Testis (tissue), 3 donors: ENCODE results near the gene RDH13. TPM values are rescaled to one million over a fixed set of nuclear protein-coding genes. Genes with fewer than 3 reads are reported as not detected.
"Not testable (repeated sequence)": the region's sequence is repeated elsewhere in the genome, so short reads cannot be mapped to it uniquely, and the experiment has no call there.

ENCODE experiments used
- DNase-seq: peaks from one replicate; pipeline ENCODE4 v3.0.0-alpha.2; 2019
- H3K27ac ChIP-seq, 2 donors: fragments of 200-600 bp; sonication (generic); one replicate each; pipeline ENCODE4 v1.5.1; 2019
- H3K27me3 ChIP-seq: fragments of 200-600 bp; sonication (generic); one replicate; pipeline ENCODE4 v1.5.1; 2019
- H3K36me3 ChIP-seq: fragments of 200-600 bp; sonication (generic); one replicate; pipeline ENCODE4 v1.5.1; 2017; ENCODE audit warnings: low read depth; ENCODE audit errors: missing control alignments
- H3K4me1 ChIP-seq: fragments of 200-600 bp; sonication (generic); one replicate; pipeline ENCODE4 v1.5.1; 2019
- H3K4me3 ChIP-seq, 2 donors: fragments of 200-600 bp; sonication (generic); one replicate each; pipeline ENCODE4 v1.5.1; 2017 to 2019
- H3K9me3 ChIP-seq: fragments of 200-600 bp; sonication (generic); one replicate; pipeline ENCODE4 v1.5.1; 2017
- POLR2A ChIP-seq: fragments of 450-650 bp; IDR thresholded peaks from one replicate; pipeline ENCODE4 v1.6.1; 2017; ENCODE audit warnings: antibody characterized with exemption, mild to moderate bottlenecking, moderate library complexity
- WGBS, 2 donors: methylation state at CpG; one replicate each; pipeline ENCODE4 v1.1.5; 2018; 5-methylcytosine and 5-hydroxymethylcytosine counted together
- intact Hi-C: fragments of 100-400 bp; cut with DNase I; formaldehyde crosslinking; loops from one replicate; pipeline ENCODE4 v1.15.1; 2023; ENCODE audit warnings: low total_unique reads
- polyA plus RNA-seq: library from polyadenylated mRNA; stranded (reverse); fragments of 350-450 nt; fragmentation: Illumina TruSeq; extraction: RNeasy Lipid Tissue Mini Kit (QIAGEN cat#74804); gene quantifications from one replicate; pipeline ENCODE4 v1.2.3, GENCODE V29; 2014; ENCODE audit warnings: low read depth, low replicate concordance; ENCODE audit not compliant: insufficient read depth
- total RNA-seq, 2 donors: library from RNA; depleted of rRNA; stranded (reverse); fragments of >200 nt; gene quantifications; one replicate each; pipeline ENCODE4 v1.2.3, GENCODE V29; 2016
- TF ChIP-seq, protein P1 (sequence below), 3 experiments: fragments of 450-650 bp in 2 of 3; fragments of 200-600 bp in 1 of 3; sonication (generic) in 1 of 3; IDR thresholded peaks; one replicate each; pipeline ENCODE4 v1.5.1; 2016 to 2019; ENCODE audit warnings: antibody characterized with exemption in 3 of 3, mild to moderate bottlenecking in 2 of 3, moderate library complexity in 1 of 3

Gene RDH13
- total and polyA plus RNA-seq, 3 donors from 2014 or later: 13.9 to 24.3 (median 22.5) TPM

DNA sequence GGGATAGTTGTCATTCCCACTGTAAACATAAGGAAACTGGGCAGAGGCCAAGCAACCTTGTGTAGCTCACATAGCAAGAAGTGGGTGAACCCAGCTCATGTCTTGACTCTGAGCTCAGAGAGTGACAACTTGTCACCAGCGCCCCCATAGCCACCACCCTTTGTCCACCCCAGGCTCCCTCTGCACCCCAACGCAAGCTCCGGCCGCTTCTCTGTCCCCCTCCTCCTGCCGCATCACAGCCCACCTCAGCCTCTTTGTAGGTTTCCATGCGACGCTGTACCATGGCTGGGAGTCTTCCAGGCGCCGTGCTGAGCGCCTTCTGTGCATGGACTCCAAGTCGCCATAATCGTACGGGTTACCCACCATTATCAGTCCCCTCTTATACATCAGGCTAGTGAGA is 28.2 kb downstream of the RDH13 start:
- no peaks in the 10 kb centered on the region for H3K27me3 ChIP-seq
- no peak overlapping the region for H3K27ac ChIP-seq
- WGBS, 2 donors: 91 to 96% methylated on average over 13 of the region's 13 CpGs
- no peak for TF ChIP-seq POLR2A
- TF ChIP-seq, protein P1, sequence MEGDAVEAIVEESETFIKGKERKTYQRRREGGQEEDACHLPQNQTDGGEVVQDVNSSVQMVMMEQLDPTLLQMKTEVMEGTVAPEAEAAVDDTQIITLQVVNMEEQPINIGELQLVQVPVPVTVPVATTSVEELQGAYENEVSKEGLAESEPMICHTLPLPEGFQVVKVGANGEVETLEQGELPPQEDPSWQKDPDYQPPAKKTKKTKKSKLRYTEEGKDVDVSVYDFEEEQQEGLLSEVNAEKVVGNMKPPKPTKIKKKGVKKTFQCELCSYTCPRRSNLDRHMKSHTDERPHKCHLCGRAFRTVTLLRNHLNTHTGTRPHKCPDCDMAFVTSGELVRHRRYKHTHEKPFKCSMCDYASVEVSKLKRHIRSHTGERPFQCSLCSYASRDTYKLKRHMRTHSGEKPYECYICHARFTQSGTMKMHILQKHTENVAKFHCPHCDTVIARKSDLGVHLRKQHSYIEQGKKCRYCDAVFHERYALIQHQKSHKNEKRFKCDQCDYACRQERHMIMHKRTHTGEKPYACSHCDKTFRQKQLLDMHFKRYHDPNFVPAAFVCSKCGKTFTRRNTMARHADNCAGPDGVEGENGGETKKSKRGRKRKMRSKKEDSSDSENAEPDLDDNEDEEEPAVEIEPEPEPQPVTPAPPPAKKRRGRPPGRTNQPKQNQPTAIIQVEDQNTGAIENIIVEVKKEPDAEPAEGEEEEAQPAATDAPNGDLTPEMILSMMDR (IDR thresholded peaks at IDR 0.05): no peak
- intact Hi-C loops: no loop called here
- no peaks in the 10 kb centered on the region for H3K36me3 ChIP-seq
- DNase-seq: no peak
- H3K9me3 ChIP-seq: no peaks in the 10 kb centered on the region
- H3K4me3 ChIP-seq: no peak overlapping the region
- H3K4me1 ChIP-seq: no peaks in the 10 kb centered on the region

GRCh38 chr19:55032976-55033643 is 29.8 kb downstream of the RDH13 start:
- H3K4me3 ChIP-seq, intact Hi-C loops, DNase-seq, H3K27me3 ChIP-seq, H3K27ac ChIP-seq, H3K9me3 ChIP-seq, H3K36me3 ChIP-seq, H3K4me1 ChIP-seq: not testable (repeated sequence)
- WGBS, 2 donors: 90 to 95% methylated on average over 34 to 69 of the region's 70 CpGs

- intact Hi-C loops: no loop called here
- 72 to 87% methylated on average over 22 of the region's 22 CpGs for WGBS, 2 donors
Observed at GRCh38 chr19:55032170-55032800, 30.7 kb downstream of the RDH13 start.

DNA sequence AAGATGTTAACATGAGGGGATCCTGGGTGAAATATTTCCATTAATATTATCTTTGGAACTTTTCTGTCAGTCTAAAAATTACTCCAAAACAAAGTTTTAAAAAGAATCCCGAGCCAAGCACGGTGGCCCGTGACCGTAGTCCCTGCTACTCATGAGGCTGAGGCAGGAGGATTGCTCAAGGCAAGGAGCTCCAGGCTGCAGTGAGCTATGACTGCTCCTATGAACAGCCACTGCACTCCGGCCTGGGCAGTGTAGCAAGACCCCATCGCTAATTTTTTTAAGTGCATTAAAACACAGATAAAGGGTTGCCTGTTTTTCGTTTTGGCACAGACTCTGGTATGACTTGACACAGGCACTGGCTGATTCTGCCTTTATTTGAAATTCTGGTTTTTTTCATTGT is 31.8 kb downstream of the RDH13 start:
- Histone ChIP-seq H3K9me3 (no peaks in the 10 kb centered on the region), H3K4me1 (no peaks in the 10 kb centered on the region), H3K27me3 (no peaks in the 10 kb centered on the region), H3K27ac (no peak overlapping the region), H3K4me3 (no peak overlapping the region), H3K36me3 (no peaks in the 10 kb centered on the region)
- TF ChIP-seq, protein P1 (IDR thresholded peaks at IDR 0.05): no peak
- TF ChIP-seq POLR2A: no peak
- intact Hi-C loops: no loop called here
- no peak for DNase-seq
- 88 to 94% methylated on average over 7 of the region's 7 CpGs for WGBS, 2 donors

More at GRCh38 chr19:55032170-55032800, 30.7 kb downstream of the RDH13 start:
- no peaks in the 10 kb centered on the region for H3K9me3 ChIP-seq
- H3K4me3 ChIP-seq: no peak overlapping the region
- H3K27ac ChIP-seq: no peak overlapping the region
- DNase-seq: no peak
- H3K4me1 ChIP-seq: no peaks in the 10 kb centered on the region
- no peaks in the 10 kb centered on the region for H3K27me3 ChIP-seq
- no peaks in the 10 kb centered on the region for H3K36me3 ChIP-seq
- no peak for TF ChIP-seq POLR2A
- TF ChIP-seq, protein P1 (IDR thresholded peaks at IDR 0.05): no peak

DNA sequence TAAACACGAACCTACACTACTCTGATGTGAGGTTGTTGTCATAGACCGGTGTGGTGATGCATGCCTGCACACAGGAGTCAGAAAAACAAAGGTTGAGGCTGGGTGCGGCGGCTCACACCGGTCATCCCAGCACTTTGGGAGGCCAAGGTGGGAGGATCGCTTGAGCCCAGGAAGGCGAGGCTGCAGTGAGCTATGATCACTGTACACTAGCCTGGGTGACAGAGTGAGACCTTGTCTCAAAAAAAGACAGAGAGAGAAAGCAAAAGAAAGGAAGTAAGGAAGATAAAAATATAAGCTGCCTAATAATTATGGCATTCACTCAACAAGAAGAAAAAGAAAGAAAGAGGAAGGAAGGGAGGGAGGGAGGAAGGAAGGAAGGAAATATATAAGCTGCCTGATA is 34.2 kb downstream of the RDH13 start:
- Histone ChIP-seq H3K27me3 (no peaks in the 10 kb centered on the region), H3K36me3 (no peaks in the 10 kb centered on the region), H3K4me3 (no peak overlapping the region), H3K4me1 (no peaks in the 10 kb centered on the region), H3K9me3 (no peaks in the 10 kb centered on the region), H3K27ac (no peak overlapping the region)
- WGBS, 2 donors: 80 to 90% methylated on average over 7 of the region's 7 CpGs
- TF ChIP-seq, protein P1 (IDR thresholded peaks at IDR 0.05): no peak
- TF ChIP-seq POLR2A: no peak
- intact Hi-C loops: no loop called here
- DNase-seq: no peak
